Neutrophil (primary cell): Measurements from ENCODE around the gene MYO1H.
"Not testable (repeated sequence)": the region's sequence is repeated elsewhere in the genome, so short reads cannot be mapped to it uniquely, and the experiment has no call there.

ENCODE experiments used
- H3K27ac ChIP-seq: fragments of 200-600 bp; sonication (generic); 2 replicates; pipeline ENCODE4 v1.5.1; 2016; ENCODE audit warnings: mild to moderate bottlenecking, moderate library complexity
- H3K27me3 ChIP-seq: fragments of 200-600 bp; sonication (generic); 2 replicates; pipeline ENCODE4 v1.6.0; 2016; ENCODE audit warnings: mild to moderate bottlenecking
- H3K36me3 ChIP-seq: fragments of 200-600 bp; sonication (generic); 2 replicates; pipeline ENCODE4 v1.5.1; 2017
- H3K4me1 ChIP-seq, 2 experiments: fragments of 200-600 bp in 1 of 2; sonication (generic) in 1 of 2; 1 replicate in 1 of 2; 2 replicates in 1 of 2; pipeline versions ENCODE4 v1.5.1 to v1.6.1; 2013 to 2016; ENCODE audit warnings: low read depth in 1 of 2, low read length in 1 of 2, mild to moderate bottlenecking in 1 of 2, moderate library complexity in 1 of 2; ENCODE audit not compliant: control insufficient read depth in 1 of 2, insufficient read depth in 1 of 2
- H3K4me3 ChIP-seq, 2 experiments: fragments of 200-600 bp in 1 of 2; sonication (generic) in 1 of 2; 1 replicate in 1 of 2; 2 replicates in 1 of 2; pipeline ENCODE4 v1.5.1; 2013 to 2016; ENCODE audit warnings: low read depth in 1 of 2, low read length in 1 of 2, mild to moderate bottlenecking in 1 of 2, moderate library complexity in 1 of 2
- H3K9me3 ChIP-seq: fragments of 200-600 bp; sonication (generic); 2 replicates; pipeline ENCODE4 v1.5.1; 2016
- TF ChIP-seq, protein P1 (sequence below): fragments of 200-600 bp; sonication (generic); IDR thresholded peaks from 2 replicates; pipeline ENCODE4 v1.5.1; 2016; ENCODE audit warnings: antibody characterized with exemption

The MYO1H gene

GRCh38 chr12:109473006-109473405 lies 125.3 kb downstream of the MYO1H start:
- Histone ChIP-seq H3K4me3 (no peak overlapping the region), H3K4me1 (peaks cover 14 to 15% of the 10 kb centered on the region in 2 experiments), H3K27ac (no peak overlapping the region), H3K9me3 (no peaks in the 10 kb centered on the region), H3K27me3 (no peaks in the 10 kb centered on the region), H3K36me3 (peaks cover 17% of the 10 kb centered on the region)
- TF ChIP-seq, protein P1, sequence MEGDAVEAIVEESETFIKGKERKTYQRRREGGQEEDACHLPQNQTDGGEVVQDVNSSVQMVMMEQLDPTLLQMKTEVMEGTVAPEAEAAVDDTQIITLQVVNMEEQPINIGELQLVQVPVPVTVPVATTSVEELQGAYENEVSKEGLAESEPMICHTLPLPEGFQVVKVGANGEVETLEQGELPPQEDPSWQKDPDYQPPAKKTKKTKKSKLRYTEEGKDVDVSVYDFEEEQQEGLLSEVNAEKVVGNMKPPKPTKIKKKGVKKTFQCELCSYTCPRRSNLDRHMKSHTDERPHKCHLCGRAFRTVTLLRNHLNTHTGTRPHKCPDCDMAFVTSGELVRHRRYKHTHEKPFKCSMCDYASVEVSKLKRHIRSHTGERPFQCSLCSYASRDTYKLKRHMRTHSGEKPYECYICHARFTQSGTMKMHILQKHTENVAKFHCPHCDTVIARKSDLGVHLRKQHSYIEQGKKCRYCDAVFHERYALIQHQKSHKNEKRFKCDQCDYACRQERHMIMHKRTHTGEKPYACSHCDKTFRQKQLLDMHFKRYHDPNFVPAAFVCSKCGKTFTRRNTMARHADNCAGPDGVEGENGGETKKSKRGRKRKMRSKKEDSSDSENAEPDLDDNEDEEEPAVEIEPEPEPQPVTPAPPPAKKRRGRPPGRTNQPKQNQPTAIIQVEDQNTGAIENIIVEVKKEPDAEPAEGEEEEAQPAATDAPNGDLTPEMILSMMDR, result no peak

DNA sequence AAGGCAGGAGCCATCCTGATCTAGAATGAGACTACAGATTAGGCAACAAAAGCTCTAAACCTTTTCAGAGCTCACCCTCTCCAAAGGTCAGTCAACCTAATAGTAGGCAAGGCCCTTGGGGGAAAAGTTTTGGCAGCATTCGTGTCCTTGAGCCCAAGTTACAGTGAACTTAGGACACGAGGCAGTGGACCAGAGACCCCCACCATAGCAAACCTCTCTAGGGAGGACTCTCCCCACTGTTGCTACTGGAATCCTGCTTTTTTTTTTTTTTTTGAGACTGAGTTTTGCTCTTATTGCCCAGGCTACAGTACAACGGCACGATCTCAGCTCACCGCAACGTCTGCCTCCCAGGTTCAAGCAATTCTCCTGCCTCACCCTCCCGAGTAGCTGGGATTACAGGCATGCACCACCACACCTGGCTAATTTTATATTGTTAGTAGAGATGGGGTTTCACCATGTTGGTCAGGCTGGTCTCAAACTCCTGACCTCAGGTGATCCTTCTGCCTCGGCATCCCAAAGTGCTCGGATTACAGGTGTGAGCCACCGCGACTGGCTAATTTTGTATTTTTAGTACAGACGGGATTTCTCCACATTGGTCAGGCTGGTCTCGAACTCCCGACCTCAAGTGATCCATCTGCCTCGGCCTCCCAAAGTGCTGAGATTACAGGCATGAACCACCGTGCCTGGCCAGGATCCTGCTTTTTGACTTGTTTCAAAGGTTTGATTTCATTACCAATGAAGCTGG lies 126.0 kb downstream of the MYO1H start:
- H3K27me3 ChIP-seq, H3K4me3 ChIP-seq, H3K27ac ChIP-seq, H3K9me3 ChIP-seq: not testable (repeated sequence)
- Histone ChIP-seq H3K36me3 (peaks cover 13% of the 10 kb centered on the region), H3K4me1 (peaks cover 20 to 22% of the 10 kb centered on the region in 2 experiments)

DNA sequence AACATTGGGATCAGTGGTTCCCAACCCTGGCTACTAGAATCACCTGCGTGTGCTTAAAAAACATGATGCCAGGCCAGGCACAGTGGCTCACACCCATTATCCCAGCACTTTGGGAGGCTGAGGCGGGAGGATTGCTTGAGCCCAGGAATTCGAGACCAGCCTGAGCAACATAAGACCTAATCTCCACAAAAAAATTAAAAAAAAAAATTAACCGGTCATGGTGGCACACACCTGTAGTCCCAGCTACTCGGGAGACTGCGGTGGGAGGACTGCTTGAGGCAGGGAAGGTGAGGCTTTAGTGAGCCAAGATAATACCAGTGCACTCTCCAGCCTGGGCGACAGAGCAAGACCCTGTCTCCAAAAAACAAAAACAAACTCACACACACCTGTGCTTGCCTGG lies 127.4 kb downstream of the MYO1H start:
- TF ChIP-seq, protein P1, result no peak

DNA sequence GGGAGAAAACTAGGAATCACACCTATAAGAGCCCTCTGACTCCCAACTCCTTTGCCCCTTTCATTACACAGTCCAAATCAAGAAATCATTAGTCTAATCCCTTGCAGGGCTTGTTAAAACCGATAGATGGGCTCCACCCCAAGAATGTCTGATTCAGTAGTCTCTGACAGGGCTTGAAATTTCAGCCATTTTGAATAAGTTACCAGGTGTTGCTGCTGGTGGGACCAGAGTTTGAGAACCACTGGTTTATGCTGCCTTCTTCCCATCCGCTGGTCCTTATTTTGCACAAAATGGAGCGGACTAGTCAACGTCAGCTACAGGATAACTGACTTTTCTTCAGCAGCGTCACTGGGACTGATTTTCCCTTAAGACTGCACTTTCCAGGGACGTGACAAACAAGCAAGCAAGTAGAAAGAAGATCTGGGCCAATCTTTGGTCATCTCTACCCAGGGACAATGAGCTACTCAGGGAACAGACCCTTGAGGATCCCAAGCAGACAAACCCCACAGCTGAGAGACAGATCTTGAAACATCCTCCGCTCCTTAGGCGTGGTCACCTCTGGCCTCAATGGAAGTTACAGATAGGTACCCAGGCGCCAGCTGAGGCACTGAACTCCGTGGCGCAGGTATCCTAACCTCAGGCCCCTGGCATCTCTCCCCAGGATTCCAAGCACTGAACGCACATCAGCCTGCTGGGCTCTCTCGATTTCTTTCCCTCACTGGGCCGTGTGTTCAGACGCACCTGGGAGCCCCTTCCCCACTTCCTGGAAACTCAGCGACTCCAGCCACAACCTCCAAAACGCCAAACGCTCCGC lies 128.5 kb downstream of the MYO1H start:
- Histone ChIP-seq H3K36me3 (peaks cover 3% of the 10 kb centered on the region), H3K4me3 (peak overlapping the region; percentile 64 to 85), H3K4me1 (peaks cover 25 to 26% of the 10 kb centered on the region in 2 experiments), H3K27ac (peak overlapping the region; percentile 93), H3K9me3 (no peaks in the 10 kb centered on the region), H3K27me3 (no peaks in the 10 kb centered on the region)
- TF ChIP-seq, protein P1, result no peak

More for the DNA sequence above, 127.4 kb downstream of the MYO1H start:
- H3K27ac ChIP-seq, result no peak overlapping the region
- H3K27me3 ChIP-seq, result no peaks in the 10 kb centered on the region
- no peaks in the 10 kb centered on the region for H3K9me3 ChIP-seq
- peaks cover 25 to 26% of the 10 kb centered on the region in 2 experiments for H3K4me1 ChIP-seq
- peaks cover 3% of the 10 kb centered on the region for H3K36me3 ChIP-seq
- H3K4me3 ChIP-seq, result no peak overlapping the region

DNA sequence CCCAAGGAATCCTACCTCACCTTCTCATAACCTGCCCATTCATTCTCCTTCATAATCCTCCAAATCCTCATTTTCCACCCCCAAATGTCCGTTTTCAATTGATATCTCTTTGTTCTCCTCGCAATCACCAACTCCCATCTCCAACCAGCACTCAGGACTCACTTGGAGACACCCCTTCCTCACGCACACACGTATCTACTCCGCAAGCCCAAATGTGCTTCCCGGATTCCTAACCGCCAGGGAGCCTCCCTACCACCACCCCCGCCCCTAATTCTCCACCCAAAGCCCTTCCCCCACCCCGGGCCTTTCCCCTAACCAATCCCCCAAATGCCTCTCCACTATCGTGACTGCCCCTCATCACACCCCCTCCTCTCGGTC lies 129.1 kb downstream of the MYO1H start:
- Histone ChIP-seq H3K4me3 (peak overlapping the region; percentile 64 to 85), H3K9me3 (no peaks in the 10 kb centered on the region), H3K27me3 (no peaks in the 10 kb centered on the region), H3K4me1 (peaks cover 25 to 26% of the 10 kb centered on the region in 2 experiments), H3K36me3 (peaks cover 3% of the 10 kb centered on the region), H3K27ac (peak overlapping the region; percentile 93)
- TF ChIP-seq, protein P1, result no peak
